ENCODE measurements around the gene GBA2.

GBA2 gene

GRCh38 chr9:35743452-35743851 is 5.6 kb downstream of the GBA2 start:
- no peak for TF ChIP-seq CTCF (conservative IDR thresholded peaks at IDR 0.05; ENCODE audit: low read depth, low read length)
- H3K4me3 ChIP-seq (ENCODE audit: low read depth, low read length), result no peak overlapping the region
- no peak for DNase-seq (ENCODE audit: low read depth)

- DNase-seq (ENCODE audit: low read depth), result no peak
- H3K4me3 ChIP-seq (ENCODE audit: low read depth, low read length), result no peak overlapping the region
- TF ChIP-seq CTCF (conservative IDR thresholded peaks at IDR 0.05; ENCODE audit: low read depth, low read length), result no peak
These were observed 7.3 kb downstream of the GBA2 start for GRCh38 chr9:35741740-35742139.

- no peak for TF ChIP-seq CTCF (conservative IDR thresholded peaks at IDR 0.05; ENCODE audit: low read depth, low read length)
- no peak overlapping the region for H3K4me3 ChIP-seq (ENCODE audit: low read depth, low read length)
- DNase-seq (ENCODE audit: low read depth), result no peak
These were observed 8.8 kb downstream of the GBA2 start for GRCh38 chr9:35740243-35740642.

GRCh38 chr9:35738924-35739323 is 10.1 kb downstream of the GBA2 start:
- H3K4me3 ChIP-seq (ENCODE audit: low read depth, low read length), result no peak overlapping the region
- TF ChIP-seq CTCF (conservative IDR thresholded peaks at IDR 0.05; ENCODE audit: low read depth, low read length), result no peak
- no peak for DNase-seq (ENCODE audit: low read depth)

GRCh38 chr9:35738186-35738585 is 10.8 kb downstream of the GBA2 start:
- H3K4me3 ChIP-seq (ENCODE audit: low read depth, low read length), result no peak overlapping the region
- DNase-seq (ENCODE audit: low read depth), result no peak
- no peak for TF ChIP-seq CTCF (conservative IDR thresholded peaks at IDR 0.05; ENCODE audit: low read depth, low read length)

GRCh38 chr9:35737143-35737542 is 11.9 kb downstream of the GBA2 start:
- no peak for TF ChIP-seq CTCF (conservative IDR thresholded peaks at IDR 0.05; ENCODE audit: low read depth, low read length)
- no peak overlapping the region for H3K4me3 ChIP-seq (ENCODE audit: low read depth, low read length)
- no peak for DNase-seq (ENCODE audit: low read depth)

- no peak overlapping the region for H3K4me3 ChIP-seq (ENCODE audit: low read depth, low read length)
- DNase-seq (ENCODE audit: low read depth), result peak; percentile 93
- peak; percentile 96 for TF ChIP-seq CTCF (conservative IDR thresholded peaks at IDR 0.05; ENCODE audit: low read depth, low read length)
These were observed 12.8 kb downstream of the GBA2 start for GRCh38 chr9:35736201-35736633.

Measured in choroid plexus epithelial cell (primary cell).